Inflammatory macrophage treated with lipopolysaccharide for 4 hours (primary cell): ENCODE measurements around the gene SLC12A7.
"Not testable (repeated sequence)": the region's sequence is repeated elsewhere in the genome, so short reads cannot be mapped to it uniquely, and the experiment has no call there.

Source experiments
- DNase-seq: peaks from one replicate; pipeline ENCODE4 v3.0.0-alpha.2; 2020

Gene SLC12A7

GRCh38 chr5:1094670-1095190 is 17.1 kb downstream of the SLC12A7 start:
- no peak for DNase-seq

- no peak for DNase-seq
Measured at GRCh38 chr5:1093361-1093760, 18.5 kb downstream of the SLC12A7 start.

- no peak for DNase-seq
Measured at GRCh38 chr5:1092122-1092521, 19.7 kb downstream of the SLC12A7 start.

- no peak for DNase-seq
Measured at GRCh38 chr5:1091632-1092031, 20.2 kb downstream of the SLC12A7 start.

GRCh38 chr5:1090538-1090937 is 21.3 kb downstream of the SLC12A7 start:
- no peak for DNase-seq

- no peak for DNase-seq
Measured at GRCh38 chr5:1089621-1090040, 22.2 kb downstream of the SLC12A7 start.

- no peak for DNase-seq
Measured at GRCh38 chr5:1089146-1089545, 22.7 kb downstream of the SLC12A7 start.

GRCh38 chr5:1088726-1089125 is 23.1 kb downstream of the SLC12A7 start:
- DNase-seq, result no peak

GRCh38 chr5:1088031-1088430 is 23.8 kb downstream of the SLC12A7 start:
- no peak for DNase-seq

GRCh38 chr5:1087428-1087827 is 24.4 kb downstream of the SLC12A7 start:
- DNase-seq, result no peak

GRCh38 chr5:1086871-1087270 is 25.0 kb downstream of the SLC12A7 start:
- no peak for DNase-seq

- no peak for DNase-seq
Measured at GRCh38 chr5:1086137-1086536, 25.7 kb downstream of the SLC12A7 start.

GRCh38 chr5:1085391-1085790 is 26.5 kb downstream of the SLC12A7 start:
- DNase-seq, result no peak

GRCh38 chr5:1083823-1084605 is 27.8 kb downstream of the SLC12A7 start:
- DNase-seq, result no peak

- DNase-seq, result not testable (repeated sequence)
Measured at GRCh38 chr5:1083026-1083425, 28.8 kb downstream of the SLC12A7 start.

- DNase-seq, result no peak
Measured at GRCh38 chr5:1081519-1081918, 30.3 kb downstream of the SLC12A7 start.

GRCh38 chr5:1080432-1080831 is 31.4 kb downstream of the SLC12A7 start:
- no peak for DNase-seq

GRCh38 chr5:1079961-1080360 is 31.9 kb downstream of the SLC12A7 start:
- no peak for DNase-seq

GRCh38 chr5:1079486-1079885 is 32.4 kb downstream of the SLC12A7 start:
- no peak for DNase-seq

GRCh38 chr5:1078851-1079250 is 33.0 kb downstream of the SLC12A7 start:
- DNase-seq, result no peak

GRCh38 chr5:1078206-1078605 is 33.7 kb downstream of the SLC12A7 start:
- DNase-seq, result no peak

- DNase-seq, result no peak
Measured at GRCh38 chr5:1077491-1078020, 34.3 kb downstream of the SLC12A7 start.

- DNase-seq, result no peak
Measured at GRCh38 chr5:1077026-1077425, 34.8 kb downstream of the SLC12A7 start.

GRCh38 chr5:1076406-1076805 is 35.5 kb downstream of the SLC12A7 start:
- DNase-seq, result no peak

- DNase-seq, result no peak
Measured at GRCh38 chr5:1075931-1076330, 35.9 kb downstream of the SLC12A7 start.
